Measurements from ENCODE around the gene CYBB.

Gene CYBB

GRCh38 chrX:37846141-37846540 lies 66.3 kb downstream of the CYBB start:
- no peak for DNase-seq

GRCh38 chrX:37846558-37846933 lies 66.7 kb downstream of the CYBB start:
- DNase-seq = no peak

- peak; percentile 63 for DNase-seq
These were observed 67.3 kb downstream of the CYBB start, which contains the start of gene DYNLT3 for GRCh38 chrX:37846934-37847732. Gene DYNLT3, minus strand, starts transcription at chrX:37847571. Its CDS starts 61 bp downstream, at chrX:37847510.

DNA sequence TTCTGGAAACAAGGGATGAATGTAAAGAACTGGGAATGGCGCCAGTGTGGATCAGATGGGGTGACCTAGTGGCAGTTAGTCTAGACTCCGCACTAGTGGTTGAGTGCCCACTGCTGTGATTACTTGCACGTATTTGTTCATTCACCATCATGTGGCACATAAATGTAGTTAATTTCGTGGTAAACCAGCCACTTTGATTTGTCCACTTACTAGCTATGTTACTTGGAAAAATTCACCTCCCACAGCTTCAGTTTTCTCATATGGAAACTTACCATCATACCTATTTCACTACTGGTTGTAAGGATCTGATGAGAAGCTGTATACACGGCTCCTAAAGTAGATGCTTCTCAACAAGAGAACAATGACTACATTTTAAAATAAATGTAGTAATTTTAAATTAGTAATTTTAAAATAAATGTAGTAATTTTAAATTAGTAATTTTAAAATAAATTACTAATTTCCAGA lies 67.9 kb downstream of the CYBB start:
- no peak for DNase-seq

GRCh38 chrX:37854148-37854547 lies 74.3 kb downstream of the CYBB start:
- DNase-seq = no peak

GRCh38 chrX:37854748-37855147 lies 74.9 kb downstream of the CYBB start:
- DNase-seq = no peak

DNA sequence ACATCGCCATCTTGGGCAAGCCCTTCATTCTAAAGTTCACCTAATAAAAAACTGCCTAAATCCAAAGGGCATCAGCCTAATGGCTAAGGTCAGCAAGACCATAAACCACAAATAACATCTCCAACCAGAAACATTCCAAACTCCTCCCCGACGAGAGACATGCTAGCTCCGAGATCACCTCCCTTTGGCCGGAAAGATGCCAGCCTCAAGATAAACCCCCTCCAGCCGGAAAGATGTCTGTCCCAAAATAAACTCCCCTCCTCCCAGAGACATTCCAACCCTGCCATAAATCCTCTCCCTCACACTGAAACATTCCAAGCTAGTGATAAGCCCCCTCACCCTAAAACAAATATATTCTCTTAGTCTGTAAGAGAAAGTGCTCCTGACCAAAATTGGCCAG lies 80.9 kb downstream of the CYBB start:
- DNase-seq = no peak

DNA sequence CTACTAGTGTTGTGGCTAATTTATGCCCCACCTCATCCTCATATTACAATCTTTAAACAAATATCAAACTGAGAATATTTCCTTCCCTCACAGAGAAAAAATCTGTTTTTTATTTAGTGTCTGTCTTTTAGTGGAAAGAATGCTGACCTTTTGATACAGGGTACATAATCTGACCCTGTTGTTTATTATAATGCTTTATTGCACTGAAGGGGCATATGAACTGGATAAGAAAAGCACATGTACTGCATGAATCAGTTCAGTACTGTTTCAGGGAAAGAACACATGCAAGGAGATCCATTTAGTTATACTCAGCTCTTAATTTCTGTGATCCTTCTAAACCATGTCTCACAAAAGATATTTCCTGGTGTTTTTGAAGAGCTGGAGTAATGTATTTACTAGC lies 83.0 kb downstream of the CYBB start:
- no peak for DNase-seq

All from stimulated activated CD4-positive, alpha-beta T cell treated with anti-CD3 and anti-CD28 coated beads, Interleukin-12 subunit alpha, Interleukin-12 subunit beta, amount 100 ng/mL, for 4 hours (primary cell).